SW480 (cell line): ENCODE results near the gene CUBN.

Experiments used
- DNase-seq: peaks from one replicate; pipeline ENCODE4 v3.0.0-alpha.2; 2016; ENCODE audit warnings: low spot score

The CUBN gene

DNA sequence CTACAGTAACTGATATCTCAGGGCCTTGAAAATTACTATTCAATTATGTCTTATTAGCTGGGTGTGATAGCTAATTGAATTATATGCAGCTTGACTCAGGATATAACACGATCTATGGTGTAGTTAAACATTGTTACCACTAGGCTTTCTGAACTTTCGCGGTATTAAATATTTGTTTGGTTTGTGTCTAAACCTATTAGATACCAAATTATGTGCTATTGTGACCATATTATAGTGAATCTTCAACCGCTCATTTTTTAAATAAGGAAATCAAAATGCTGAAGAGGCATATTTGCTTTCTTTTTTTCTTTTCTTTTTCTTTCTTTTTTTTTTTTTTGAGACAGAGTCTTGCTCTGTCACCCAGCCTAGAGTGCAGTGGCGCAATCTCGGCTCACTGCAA lies 213.1 kb downstream of the CUBN start:
- DNase-seq, result no peak

DNA sequence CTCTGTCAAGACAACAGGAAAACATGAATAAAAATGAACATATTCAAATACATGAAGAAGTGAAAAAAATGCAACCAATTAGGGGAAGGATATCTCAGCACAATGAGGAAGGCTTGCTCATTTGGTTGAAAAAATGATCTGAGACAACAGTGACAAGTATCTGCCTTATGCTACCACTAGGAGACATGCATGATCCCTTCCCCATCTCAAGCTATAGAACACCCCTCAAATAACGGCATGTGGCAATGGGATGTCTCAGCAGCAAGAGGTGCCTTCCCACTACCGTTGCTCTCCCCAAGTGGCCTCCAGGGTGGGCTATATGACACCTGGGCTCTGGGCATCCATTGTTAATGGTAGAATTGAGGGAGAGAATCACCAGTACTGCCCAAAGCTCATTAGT lies 214.3 kb downstream of the CUBN start:
- DNase-seq, result no peak

DNA sequence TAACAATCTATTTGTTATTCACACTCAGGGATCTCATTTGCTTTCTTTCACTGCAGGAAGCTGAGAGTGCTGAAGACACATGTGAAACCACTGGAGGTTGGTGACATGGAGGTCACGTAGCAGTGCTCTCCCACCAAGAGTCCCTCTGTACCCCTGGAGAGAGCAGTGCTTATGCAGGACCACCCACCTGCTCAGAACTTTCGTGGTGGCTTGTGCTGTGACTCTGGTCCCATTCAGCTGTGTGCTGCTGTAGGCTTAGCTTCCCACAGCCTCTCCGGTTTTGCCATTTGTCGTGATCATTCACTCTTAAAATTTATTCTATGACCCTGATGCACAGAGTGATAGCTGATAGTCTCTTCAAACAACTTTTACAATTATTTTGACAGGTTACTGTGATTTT lies 216.3 kb downstream of the CUBN start:
- DNase-seq, result no peak

DNA sequence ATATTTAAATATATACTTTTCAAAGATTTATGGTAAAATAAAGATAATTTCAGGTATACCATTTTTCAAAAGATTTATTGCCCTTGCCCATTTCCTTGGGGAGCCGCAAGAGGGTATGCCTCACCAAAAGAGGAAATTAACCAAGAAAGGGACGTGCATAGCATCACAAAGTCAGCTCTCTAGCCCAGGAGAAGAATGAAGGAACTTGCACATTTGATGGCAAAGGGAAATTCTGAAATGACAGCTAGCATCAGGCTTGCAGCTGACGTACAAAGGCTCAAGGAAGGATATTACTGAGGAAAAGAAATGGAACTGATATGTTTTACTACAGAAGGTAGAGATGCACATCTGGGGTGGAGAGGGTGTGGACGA lies 218.8 kb downstream of the CUBN start:
- DNase-seq, result no peak

DNA sequence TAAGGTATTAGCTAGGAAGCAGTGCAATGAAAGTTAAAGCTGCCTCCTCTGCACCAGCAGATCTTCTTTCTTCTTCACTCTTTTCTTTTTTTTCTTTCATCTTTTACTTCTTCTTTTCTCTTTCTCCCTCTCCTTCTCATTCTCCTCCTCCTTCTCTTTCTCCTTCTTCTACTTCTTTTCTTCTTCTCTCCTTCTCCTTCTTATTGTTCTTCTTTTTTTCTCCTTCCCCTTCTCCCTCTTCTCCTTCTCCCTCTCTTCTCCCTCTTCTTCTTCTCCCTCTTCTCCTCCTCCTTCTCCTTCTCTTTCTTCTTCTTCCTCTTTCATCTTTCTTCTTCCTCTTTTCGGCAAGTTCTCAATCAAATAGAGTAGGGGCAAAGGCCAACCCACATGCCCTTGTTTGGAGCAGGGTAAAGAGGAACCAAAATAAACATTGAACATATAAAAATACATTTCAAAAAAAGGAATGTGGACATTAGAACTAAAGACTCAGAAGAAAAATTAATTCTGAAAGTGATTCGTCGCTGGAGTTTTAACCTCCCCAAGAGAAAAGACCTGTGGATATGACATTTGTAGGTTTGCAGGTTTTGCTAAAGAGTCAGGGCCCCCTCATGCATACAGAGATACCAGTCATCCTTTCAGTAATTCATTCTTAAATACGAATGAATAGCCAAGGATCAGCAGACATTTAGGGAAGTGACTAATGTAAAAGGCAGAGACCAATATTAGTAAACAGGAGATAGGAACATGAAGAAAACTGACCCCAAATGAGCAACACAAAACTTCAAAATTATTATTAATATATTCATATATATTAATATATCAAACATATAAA lies 219.4 kb downstream of the CUBN start:
- no peak for DNase-seq

DNA sequence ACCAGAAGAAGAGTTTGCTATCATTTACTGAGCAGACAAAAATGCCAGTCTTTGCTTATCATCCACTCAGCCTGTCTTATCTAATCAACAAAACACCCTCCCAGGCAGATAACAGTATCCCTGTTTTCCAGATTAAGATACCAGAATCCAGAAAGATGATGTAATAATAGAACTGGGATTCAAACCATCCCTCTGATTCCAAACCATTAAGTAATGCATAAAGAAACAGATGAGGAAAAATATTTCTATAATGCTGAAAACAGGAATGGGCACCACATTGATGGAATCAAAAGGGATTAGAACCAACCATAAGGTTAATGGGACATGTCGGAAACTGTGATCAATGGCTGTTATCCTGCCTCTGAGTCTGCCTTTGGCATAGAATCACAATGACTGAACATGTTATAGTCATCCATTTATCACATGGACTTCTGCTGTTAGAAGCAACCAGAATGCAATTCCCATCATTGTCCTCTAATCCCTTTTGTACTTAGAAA lies 220.3 kb downstream of the CUBN start:
- DNase-seq, result no peak

DNA sequence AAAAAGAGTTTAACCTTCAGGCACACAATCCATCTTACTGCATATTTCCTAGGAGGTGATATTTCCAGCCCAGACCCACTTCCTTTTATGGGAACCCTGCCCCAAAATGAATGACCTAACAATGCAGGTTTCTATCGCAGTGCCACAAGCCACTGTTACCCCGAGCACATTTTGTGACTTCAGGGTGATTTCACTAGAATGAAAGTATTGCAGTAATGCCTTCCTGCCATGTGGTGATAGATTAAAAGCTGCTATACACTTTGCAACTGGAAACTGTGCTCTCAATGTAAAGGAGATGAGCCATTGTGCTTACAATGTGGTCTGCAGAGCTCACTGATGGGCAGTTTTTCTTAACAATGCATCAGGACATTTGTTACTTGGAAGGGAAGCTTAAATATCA lies 221.9 kb downstream of the CUBN start:
- no peak for DNase-seq

DNA sequence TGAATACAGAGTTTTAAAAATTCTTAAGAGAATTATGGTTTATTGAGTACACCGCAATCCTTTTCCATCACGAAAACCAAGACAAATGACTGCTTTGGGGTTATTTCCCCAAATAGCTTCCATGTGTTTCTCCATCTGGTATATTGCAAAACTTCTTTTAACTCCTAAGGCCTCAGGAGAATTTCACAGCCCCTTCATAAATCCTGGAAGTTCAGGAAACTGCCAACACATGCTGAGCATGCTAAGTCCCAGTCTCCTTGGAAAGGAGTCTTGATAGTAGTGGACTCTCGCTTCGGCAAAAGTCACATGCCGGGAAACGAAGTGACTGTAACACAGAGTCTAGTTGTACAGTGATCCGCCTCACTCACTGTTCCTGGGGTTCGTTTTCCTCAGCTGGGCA lies 224.3 kb downstream of the CUBN start:
- no peak for DNase-seq

DNA sequence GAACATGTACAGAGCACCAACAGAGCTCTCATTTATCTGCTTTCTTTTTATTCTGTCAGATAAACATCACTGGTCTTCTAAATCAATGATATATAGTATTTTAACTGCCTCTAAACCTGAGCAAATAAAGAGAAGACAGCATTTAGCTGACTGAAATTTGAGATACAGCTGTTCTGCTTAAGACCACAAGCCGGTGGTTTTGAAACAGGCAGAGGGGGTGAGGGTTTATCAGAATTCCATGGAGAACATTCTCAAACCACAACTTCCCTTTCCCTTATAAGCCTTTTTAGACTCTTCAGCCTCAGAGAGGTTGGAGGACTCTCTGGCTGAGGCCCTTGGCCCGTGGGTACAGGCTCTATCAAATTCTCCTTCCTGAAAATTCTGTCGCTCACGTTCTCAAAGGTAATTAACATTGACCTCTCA lies 225.0 kb downstream of the CUBN start:
- peak; percentile 17 for DNase-seq

DNA sequence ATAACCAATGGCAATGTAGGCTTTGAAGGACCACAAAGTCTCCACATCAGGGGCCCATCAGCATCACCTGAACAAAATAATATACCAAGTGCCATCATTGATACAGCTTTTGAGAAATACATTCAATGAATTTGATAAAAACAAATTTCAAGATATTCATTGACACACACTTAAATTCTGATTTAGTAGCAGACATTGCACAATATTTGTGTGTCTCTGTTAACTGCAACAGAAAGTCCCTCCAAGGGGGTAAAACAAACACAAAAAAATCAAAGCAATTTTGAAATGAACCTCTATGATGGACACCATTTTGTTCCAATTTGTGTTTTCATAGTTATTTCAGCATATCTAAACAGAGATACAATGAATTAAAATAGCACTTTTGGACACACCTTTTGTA lies 225.6 kb downstream of the CUBN start:
- DNase-seq, result no peak

DNA sequence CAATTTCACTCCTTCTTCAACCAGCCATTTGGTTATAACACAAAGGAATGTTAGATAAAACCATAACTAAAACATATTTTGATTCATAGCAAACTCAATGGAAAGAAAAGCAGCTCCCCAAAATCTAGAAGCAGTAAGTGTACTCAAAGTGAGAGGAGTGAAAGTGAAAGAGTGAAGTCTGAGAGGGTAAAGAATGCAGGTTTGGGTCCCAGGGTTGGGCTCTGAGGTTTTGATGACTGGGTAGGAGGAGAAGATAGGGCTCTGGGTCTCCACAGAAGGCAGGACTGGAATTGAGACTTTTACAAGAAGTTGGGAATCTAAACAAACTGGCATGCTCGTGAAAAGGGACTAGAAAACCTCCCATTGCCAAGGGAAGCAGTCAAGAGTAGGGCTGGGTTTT lies 227.0 kb downstream of the CUBN start:
- no peak for DNase-seq

DNA sequence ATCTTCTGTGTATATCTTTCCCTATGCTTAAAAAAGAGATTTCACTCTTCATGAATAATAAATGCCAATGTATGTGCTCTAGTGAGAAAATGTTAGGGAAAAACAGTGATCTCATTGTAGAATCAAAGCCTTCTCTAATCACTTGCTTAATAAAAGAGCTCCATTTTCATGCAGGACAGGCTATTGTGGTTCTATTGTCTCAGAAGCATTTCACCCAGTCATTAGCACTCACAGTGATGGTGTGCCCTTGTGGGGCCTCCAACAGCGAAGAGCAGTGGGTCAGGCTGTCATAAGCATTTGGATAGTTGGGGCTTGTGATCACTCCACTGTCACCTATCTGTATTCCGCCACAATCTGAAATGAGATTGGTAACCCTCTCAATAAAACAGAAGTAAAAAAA lies 228.5 kb downstream of the CUBN start:
- DNase-seq, result no peak

DNA sequence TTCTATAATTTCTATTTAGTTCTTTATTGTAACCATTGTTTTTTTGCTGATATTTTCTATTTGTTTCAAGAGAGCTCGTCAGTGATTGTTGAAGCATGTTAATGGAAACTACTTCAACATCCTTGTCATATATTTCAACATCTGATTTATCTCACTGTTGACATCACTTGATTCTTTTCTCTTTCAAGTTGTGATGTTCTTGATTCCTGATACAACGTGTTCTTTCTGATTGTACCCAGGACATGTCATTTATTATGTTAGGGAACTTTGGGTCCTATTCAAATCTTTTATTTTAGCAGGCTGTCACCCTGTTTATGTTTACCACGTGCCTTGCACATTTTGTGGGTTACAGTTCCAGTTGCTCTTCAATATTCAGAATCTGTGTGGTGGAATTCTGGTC lies 232.6 kb downstream of the CUBN start:
- DNase-seq, result no peak

DNA sequence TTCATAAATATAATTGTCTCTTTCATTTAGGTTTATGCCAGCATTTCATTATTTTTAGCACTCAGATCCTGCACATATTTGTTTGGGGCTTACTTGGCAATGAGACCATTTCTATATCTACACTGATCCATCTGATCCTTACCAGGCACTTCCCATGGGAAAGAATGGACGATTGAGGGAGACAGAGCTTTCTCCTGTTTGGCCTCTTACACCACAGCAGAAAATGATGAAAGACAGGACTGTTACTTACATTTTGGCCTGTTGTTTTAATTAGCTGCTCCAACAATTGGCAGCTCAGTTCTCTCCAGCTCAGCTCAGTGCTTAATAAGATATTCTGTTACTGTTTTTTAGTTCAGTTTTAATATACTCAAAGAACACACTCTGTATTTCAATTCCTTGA lies 234.8 kb downstream of the CUBN start:
- no peak for DNase-seq

DNA sequence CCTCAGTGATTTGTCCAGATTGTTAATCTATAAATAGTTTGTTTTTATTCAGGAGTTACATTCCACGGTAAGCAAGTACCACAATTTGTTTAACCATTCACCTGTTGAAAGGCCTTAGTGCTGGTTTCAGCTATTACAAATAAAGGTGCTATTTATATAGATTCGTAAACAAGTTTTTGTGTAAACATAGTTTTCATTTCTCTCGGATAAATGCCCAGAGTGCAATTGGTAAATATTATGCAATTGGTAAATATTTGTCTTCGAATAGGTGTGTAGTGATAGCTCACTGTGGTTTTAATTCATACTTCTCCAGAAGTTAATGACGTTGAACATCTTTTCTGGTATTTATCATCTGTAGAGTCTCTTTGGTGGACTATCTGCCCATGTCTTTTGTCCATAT lies 235.9 kb downstream of the CUBN start:
- DNase-seq, result no peak

DNA sequence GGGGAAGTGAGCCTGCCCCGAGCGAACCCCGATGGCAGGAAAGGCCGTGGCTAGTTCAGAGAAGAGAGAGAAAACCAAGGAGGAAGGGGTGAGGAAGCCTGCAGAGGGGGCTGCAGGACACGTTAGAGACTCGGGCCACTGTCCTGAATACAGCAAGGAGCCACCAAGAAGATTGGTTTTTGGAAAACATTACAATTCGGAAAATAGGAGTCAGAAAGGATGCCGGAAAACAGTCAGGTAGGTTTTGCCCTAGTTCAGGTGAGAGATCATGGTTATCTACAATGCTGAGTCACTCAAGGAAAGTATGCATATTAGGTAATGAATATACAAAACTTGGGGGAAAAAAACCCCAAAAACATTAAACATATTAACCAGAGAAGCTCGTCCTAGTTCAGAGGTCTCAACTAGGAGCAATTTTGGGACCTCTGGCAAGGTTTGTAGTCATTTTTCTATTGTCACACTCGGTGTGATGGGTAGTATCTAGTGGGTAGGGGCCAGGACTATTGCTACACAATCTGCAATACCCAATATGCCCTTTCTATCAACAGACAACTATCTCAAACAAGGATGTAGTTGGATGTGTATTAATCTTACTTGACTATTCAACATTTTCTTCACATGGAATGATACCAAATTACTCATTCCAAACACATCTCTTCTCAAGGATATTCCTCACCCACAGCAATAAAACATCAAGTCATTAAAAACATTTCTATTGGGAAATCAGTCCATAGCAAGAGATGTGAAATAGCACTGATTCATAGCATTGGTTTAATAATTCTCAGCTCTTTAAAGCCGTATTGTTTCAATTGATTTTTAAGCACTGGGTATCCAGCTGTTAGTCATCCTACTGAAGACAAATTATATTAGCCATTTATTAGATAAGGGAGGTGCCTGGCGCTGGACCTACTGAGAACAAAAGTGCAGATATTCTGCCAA lies 238.0 kb downstream of the CUBN start:
- peak; percentile 81 for DNase-seq

DNA sequence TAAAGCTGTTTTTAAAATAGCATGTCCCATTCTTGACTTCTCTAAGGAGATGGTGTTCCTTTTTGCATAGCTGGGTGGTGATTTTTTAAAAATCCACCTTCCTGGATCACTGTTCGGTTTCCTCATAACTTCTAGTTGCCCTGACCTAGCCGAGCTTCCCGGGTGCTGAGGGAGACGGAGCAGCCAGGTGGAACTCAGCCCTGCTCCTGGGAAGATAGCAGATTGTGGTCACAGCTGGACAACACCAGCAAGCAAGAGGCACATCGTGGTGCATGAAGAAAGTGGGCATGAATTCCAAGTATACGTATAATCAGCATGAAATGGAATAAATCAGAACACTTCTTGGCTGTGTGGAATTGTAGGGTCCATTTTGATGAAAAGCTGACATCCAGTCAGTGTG lies 238.9 kb downstream of the CUBN start:
- no peak for DNase-seq

DNA sequence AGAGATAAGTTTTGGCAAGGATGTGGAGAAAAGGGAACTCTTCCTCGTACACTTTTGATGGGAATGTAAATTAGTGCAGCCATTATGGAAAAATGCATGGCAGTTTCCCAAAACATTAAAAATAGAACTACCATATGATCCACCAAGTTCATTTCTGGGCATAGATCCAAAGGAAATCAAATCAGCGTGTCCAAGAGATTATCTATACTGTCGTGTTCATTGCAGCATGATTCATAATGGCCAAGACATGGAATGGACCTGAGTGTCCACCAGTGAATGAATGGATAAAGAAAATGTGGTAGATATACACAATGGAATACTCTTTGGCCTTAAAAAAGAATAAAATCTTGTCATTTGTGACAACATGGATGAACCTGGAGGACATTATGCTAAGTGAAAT lies 242.0 kb downstream of the CUBN start:
- no peak for DNase-seq

DNA sequence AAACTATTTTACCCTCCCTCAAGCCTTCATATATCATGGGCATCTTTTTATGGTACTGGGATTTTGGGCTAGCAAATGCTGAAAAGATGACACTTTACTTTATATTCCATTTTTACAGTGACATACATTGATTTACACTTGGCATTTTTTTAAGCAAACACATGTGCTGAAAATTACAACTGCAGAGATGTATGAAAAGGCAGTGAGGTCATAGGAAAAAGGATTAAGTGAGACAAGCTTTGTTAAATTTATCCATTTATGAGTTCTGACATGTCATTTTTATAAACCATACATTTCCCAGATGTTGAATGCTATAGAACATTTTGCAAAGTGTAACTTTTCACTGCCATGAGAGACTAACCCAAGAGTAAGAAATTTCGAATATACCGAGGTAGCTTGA lies 243.6 kb downstream of the CUBN start:
- no peak for DNase-seq

DNA sequence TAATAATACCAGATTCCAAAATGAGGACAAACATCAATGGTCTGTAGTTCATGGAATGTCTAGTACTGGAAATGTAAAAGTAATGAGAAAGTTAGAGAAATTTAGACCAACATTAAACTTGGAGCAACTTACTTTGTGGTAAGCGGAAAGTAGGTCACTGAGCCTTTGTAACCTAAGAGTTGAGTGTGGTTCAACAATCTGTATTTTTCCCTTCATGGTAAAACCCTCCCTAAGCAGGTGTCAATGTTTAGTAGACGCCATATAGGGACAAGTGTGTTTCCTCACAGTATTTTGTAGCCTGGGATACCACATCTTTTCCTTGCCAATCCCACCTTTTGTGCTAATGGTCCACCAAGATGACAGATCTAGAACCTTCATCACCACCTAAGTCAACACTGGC lies 245.1 kb downstream of the CUBN start:
- DNase-seq, result no peak

DNA sequence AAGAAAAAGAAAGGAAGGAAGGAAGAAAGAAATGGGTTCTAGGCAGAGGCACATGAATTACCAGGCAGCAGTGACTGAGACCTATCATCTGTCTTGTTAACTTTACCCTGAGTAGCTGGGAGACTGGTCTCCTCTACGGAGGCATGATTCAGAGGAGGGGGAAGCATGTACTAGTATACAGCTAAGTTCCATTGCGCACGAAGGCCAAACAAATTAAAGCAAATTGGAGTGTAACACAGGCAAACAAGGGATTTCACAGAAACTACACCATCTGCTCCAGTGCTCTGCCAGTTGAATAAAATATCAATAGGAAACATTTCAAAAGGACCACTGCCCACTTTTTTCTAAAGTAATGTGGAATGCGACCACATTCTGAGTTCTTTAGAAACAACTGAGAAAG lies 246.5 kb downstream of the CUBN start:
- DNase-seq, result no peak

DNA sequence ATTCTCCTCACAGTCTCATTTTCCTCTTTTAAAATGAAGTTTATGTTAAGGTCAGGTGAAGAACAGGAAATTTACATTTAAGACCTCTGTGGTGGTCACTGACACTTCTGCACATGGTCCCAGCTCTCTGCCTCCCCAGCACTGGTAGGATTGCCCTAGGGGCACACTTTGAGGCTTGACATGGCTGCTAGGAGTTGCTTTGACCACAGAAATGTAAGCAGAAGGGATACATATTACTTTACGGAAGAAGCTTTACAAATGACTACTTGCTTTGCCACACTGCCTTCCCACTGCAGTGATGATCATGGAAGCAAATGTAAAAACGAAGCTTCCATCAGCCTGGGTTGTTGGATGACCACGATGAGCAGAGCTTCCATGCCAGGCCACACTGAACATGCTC lies 259.3 kb downstream of the CUBN start:
- no peak for DNase-seq

DNA sequence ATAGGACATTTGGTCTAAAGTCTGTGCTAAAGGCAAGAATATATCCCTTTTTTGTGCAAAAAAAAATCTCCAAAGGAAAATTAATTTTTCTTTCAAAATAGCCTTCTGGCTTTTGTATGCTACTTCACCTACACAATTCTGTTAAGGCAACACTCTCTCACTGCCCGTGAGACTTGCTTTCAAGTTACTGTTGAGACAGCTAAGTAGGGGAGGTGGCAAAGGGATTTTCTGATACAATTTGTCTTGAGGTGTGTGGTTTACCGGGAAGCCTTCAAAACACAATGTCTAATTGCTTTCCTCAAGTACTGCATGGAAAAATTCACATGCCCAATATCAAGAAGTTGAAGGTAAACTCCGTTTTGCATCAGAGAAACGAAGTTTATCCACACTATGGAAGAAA lies 261.6 kb downstream of the CUBN start:
- DNase-seq, result no peak
